Transverse colon (tissue), 4 donors: ENCODE measurements around the gene MINAR1. TPM values are rescaled to one million over a fixed set of nuclear protein-coding genes. Genes with fewer than 3 reads are reported as not detected.

Experiments used
- DNase-seq: peaks from one replicate; pipeline ENCODE4 v3.0.0-alpha.2; 2019
- H3K27ac ChIP-seq, 4 donors: fragments of 200-600 bp; sonication (generic); 2 replicates each; pipeline ENCODE4 v1.5.1; 2016 to 2018; ENCODE audit warnings: inconsistent platforms in 4 of 4
- H3K27me3 ChIP-seq: fragments of 200-600 bp; sonication (generic); 2 replicates; pipeline ENCODE4 v1.5.1; 2017; ENCODE audit warnings: inconsistent platforms
- H3K36me3 ChIP-seq, 4 donors: fragments of 200-600 bp; sonication (generic); 2 replicates each; pipeline ENCODE4 v1.5.1; 2017 to 2019; ENCODE audit warnings: inconsistent platforms in 4 of 4
- H3K4me1 ChIP-seq, 4 donors: fragments of 200-600 bp; sonication (generic); 2 replicates each; pipeline ENCODE4 v1.5.1; 2017 to 2020; ENCODE audit warnings: inconsistent platforms in 4 of 4
- H3K4me3 ChIP-seq, 4 donors: fragments of 200-600 bp; sonication (generic); 1 replicate in 1 of 4; 2 replicates in 3 of 4; pipeline versions ENCODE4 v1.5.1 to v1.6.1; 2017 to 2019; ENCODE audit warnings: inconsistent platforms in 4 of 4
- H3K9me3 ChIP-seq, 2 donors: fragments of 200-600 bp; sonication (generic); 2 replicates each; pipeline ENCODE4 v1.5.1; 2017 to 2019; ENCODE audit warnings: inconsistent platforms in 2 of 2
- CTCF ChIP-seq, 5 experiments: fragments of 200-600 bp in 3 of 5; fragments of 450-650 bp in 2 of 5; sonication (generic) in 3 of 5; IDR thresholded peaks; 1 replicate in 2 of 5; 2 replicates in 3 of 5; pipeline ENCODE4 v1.5.1; 2016 to 2017; ENCODE audit warnings: antibody characterized with exemption in 5 of 5, inconsistent platforms in 3 of 5, mild to moderate bottlenecking in 2 of 5, moderate library complexity in 1 of 5
- EP300 ChIP-seq: sonication (generic); formaldehyde crosslinking; IDR thresholded peaks from one replicate; pipeline ENCODE4 v1.6.1; 2017; ENCODE audit warnings: antibody characterized with exemption, low read depth
- POLR2A ChIP-seq: fragments of 450-650 bp; IDR thresholded peaks from one replicate; pipeline ENCODE4 v1.6.1; 2016; ENCODE audit warnings: antibody characterized with exemption, mild to moderate bottlenecking, moderate library complexity
- POLR2AphosphoS5 ChIP-seq, 3 donors: sonication (generic); formaldehyde crosslinking; IDR thresholded peaks; one replicate each; pipeline ENCODE4 v1.6.1; 2016; ENCODE audit warnings: antibody characterized with exemption in 3 of 3
- WGBS, 2 donors: methylation state at CpG; one replicate each; pipeline ENCODE4 v1.1.5; 2018; ENCODE audit warnings: low coverage in 1 of 2; 5-methylcytosine and 5-hydroxymethylcytosine counted together
- in situ Hi-C, 4 donors: fragments of 200-750 bp; cut with MboI; loops; one replicate each; pipeline versions ENCODE4 v1.15.0 to v1.15.1; 2017; ENCODE audit warnings: low sequenced_read_pairs in 3 of 4, low pct_ligation_motif_present in 1 of 4, low pct_unique_long_range_greater_than_20kb in 1 of 4
- intact Hi-C: fragments of 100-400 bp; cut with DNase I; formaldehyde crosslinking; loops from one replicate; pipeline ENCODE4 v1.15.1; 2023; ENCODE audit warnings: low total_unique reads
- total RNA-seq, 4 donors: library from RNA; depleted of rRNA; stranded (reverse); fragments of >200 nt; gene quantifications; one replicate each; pipeline ENCODE4 v1.1.0, GENCODE V29; 2016

The MINAR1 gene
- total RNA-seq, 4 donors from 2014 or later: 0.14 to 1.1 (median 0.40) TPM; not detected in 1

GRCh38 chr15:79463781-79464270 lies 31.7 kb downstream of the MINAR1 start:
- Histone ChIP-seq H3K36me3 (no peaks in the 10 kb centered on the region), H3K27ac (no peak overlapping the region), H3K27me3 (no peaks in the 10 kb centered on the region), H3K4me3 (no peak overlapping the region), H3K4me1 (no peaks in the 10 kb centered on the region), H3K9me3 (no peaks in the 10 kb centered on the region)
- TF ChIP-seq POLR2AphosphoS5 (IDR thresholded peaks at IDR 0.05) (no peak), POLR2A (no peak), CTCF (IDR thresholded peaks at IDR 0.05) (no peak), EP300 (no peak)
- intact Hi-C loops: no loop called here
- WGBS, 2 donors: 94% methylated on average over 4 of the region's 4 CpGs; no CpG with 5 or more reads in 1 of the 2 donors
- in situ Hi-C loops: no loop called here
- no peak for DNase-seq

- TF ChIP-seq POLR2AphosphoS5 (IDR thresholded peaks at IDR 0.05) (no peak), POLR2A (no peak), EP300 (no peak)
- WGBS, 2 donors: 84 to 90% methylated on average over 2 to 3 of the region's 3 CpGs
- no peak overlapping the region for H3K27ac ChIP-seq
- no peak overlapping the region for H3K4me3 ChIP-seq
- no peaks in the 10 kb centered on the region for H3K27me3 ChIP-seq
- intact Hi-C loops (no loop called here), in situ Hi-C loops (no loop called here)
- H3K36me3 ChIP-seq: no peaks in the 10 kb centered on the region
- no peak for DNase-seq
- no peaks in the 10 kb centered on the region for H3K4me1 ChIP-seq
- no peaks in the 10 kb centered on the region for H3K9me3 ChIP-seq
These were observed 34.4 kb downstream of the MINAR1 start for GRCh38 chr15:79466488-79466887.

- in situ Hi-C loops (no loop called here), intact Hi-C loops (no loop called here)
- H3K9me3 ChIP-seq: no peaks in the 10 kb centered on the region
- no peaks in the 10 kb centered on the region for H3K27me3 ChIP-seq
- 90 to 95% methylated on average over 16 to 17 of the region's 17 CpGs for WGBS, 2 donors
- no peaks in the 10 kb centered on the region for H3K4me1 ChIP-seq
- H3K36me3 ChIP-seq: no peaks in the 10 kb centered on the region
- DNase-seq: no peak
- no peak overlapping the region for H3K4me3 ChIP-seq
- no peak for TF ChIP-seq EP300
- H3K27ac ChIP-seq: no peak overlapping the region
These were observed 35.9 kb downstream of the MINAR1 start for GRCh38 chr15:79467865-79468586.

GRCh38 chr15:79472446-79472845 lies 40.3 kb downstream of the MINAR1 start:
- Histone ChIP-seq H3K27me3 (no peaks in the 10 kb centered on the region), H3K4me1 (no peaks in the 10 kb centered on the region), H3K36me3 (no peaks in the 10 kb centered on the region), H3K4me3 (no peak overlapping the region), H3K9me3 (no peaks in the 10 kb centered on the region), H3K27ac (no peak overlapping the region)
- TF ChIP-seq POLR2AphosphoS5 (IDR thresholded peaks at IDR 0.05): no peak
- no peak for TF ChIP-seq POLR2A
- TF ChIP-seq CTCF (IDR thresholded peaks at IDR 0.05): no peak
- no peak for TF ChIP-seq EP300
- WGBS, 2 donors: 70 to 81% methylated on average over 2 to 3 of the region's 3 CpGs
- no peak for DNase-seq
- intact Hi-C loops (no loop called here), in situ Hi-C loops (no loop called here)

GRCh38 chr15:79474252-79474651 lies 42.1 kb downstream of the MINAR1 start:
- no peaks in the 10 kb centered on the region for H3K9me3 ChIP-seq
- H3K4me1 ChIP-seq: no peaks in the 10 kb centered on the region
- H3K4me3 ChIP-seq: no peak overlapping the region
- no peak for DNase-seq
- H3K27me3 ChIP-seq: no peaks in the 10 kb centered on the region
- in situ Hi-C loops (no loop called here), intact Hi-C loops (no loop called here)
- 51 to 86% methylated on average over 1 of the region's 1 CpG for WGBS, 2 donors
- H3K27ac ChIP-seq: no peak overlapping the region
- H3K36me3 ChIP-seq: no peaks in the 10 kb centered on the region
- TF ChIP-seq EP300: no peak
- no peak for TF ChIP-seq POLR2A
- TF ChIP-seq POLR2AphosphoS5 (IDR thresholded peaks at IDR 0.05): no peak
- no peak for TF ChIP-seq CTCF (IDR thresholded peaks at IDR 0.05)
